HepG2 (cell line): ENCODE results near the gene PCDHGA5. TPM values are rescaled to one million over a fixed set of nuclear protein-coding genes. Genes with fewer than 3 reads are reported as not detected.

Source experiments
- FIP1L1 ChIP-seq: fragments of 200-400 bp; formaldehyde crosslinking; IDR thresholded peaks from 2 replicates; pipeline ENCODE4 v1.6.1; 2018; ENCODE audit warnings: low read depth, mild to moderate bottlenecking, low read length, moderate library complexity, borderline replicate concordance; ENCODE audit not compliant: insufficient read depth
- FOXO1 ChIP-seq: sonication (generic); formaldehyde crosslinking; IDR thresholded peaks from 2 replicates; pipeline ENCODE4 v1.4.0; 2020; ENCODE audit warnings: missing genetic modification reagents
- KDM4B ChIP-seq: sonication (generic); formaldehyde crosslinking; IDR thresholded peaks from 2 replicates; pipeline ENCODE4 v1.4.0; 2020; ENCODE audit warnings: missing genetic modification reagents
- MED13 ChIP-seq: sonication (generic); formaldehyde crosslinking; IDR thresholded peaks from 2 replicates; pipeline ENCODE4 v1.5.0; 2020; ENCODE audit warnings: missing genetic modification reagents
- REXO4 ChIP-seq: sonication (generic); formaldehyde crosslinking; IDR thresholded peaks from 2 replicates; pipeline ENCODE4 v1.8.0; 2022; ENCODE audit warnings: missing genetic modification reagents, mild to moderate bottlenecking, borderline replicate concordance
- RFXAP ChIP-seq: sonication (generic); formaldehyde crosslinking; IDR thresholded peaks from 2 replicates; pipeline ENCODE4 v1.4.0; 2020; ENCODE audit warnings: missing genetic modification reagents, borderline replicate concordance
- RNF2 ChIP-seq: fragments of 450-650 bp; conservative IDR thresholded peaks from 2 replicates; pipeline ENCODE4 v1.6.1; 2016; ENCODE audit warnings: low read depth
- SATB2 ChIP-seq: sonication (generic); formaldehyde crosslinking; IDR thresholded peaks from 2 replicates; pipeline ENCODE4 v1.5.0; 2020; ENCODE audit warnings: missing genetic modification reagents
- SOX6 ChIP-seq, 2 experiments: fragments of 450-650 bp in 1 of 2; sonication (generic) in 1 of 2; formaldehyde crosslinking in 1 of 2; IDR thresholded peaks; 2 replicates each; pipeline versions ENCODE4 v1.4.0 to v1.6.1; 2017 to 2020; ENCODE audit warnings: antibody characterized with exemption in 1 of 2, mild to moderate bottlenecking in 1 of 2, missing genetic modification reagents in 1 of 2
- SP2 ChIP-seq: sonication (generic); formaldehyde crosslinking; IDR thresholded peaks from 2 replicates; pipeline ENCODE4 v1.5.1; 2020; ENCODE audit warnings: mild to moderate bottlenecking, missing genetic modification reagents
- SUZ12 ChIP-seq: fragments of 150-350 bp; IDR thresholded peaks from 2 replicates; pipeline ENCODE4 v1.6.1; 2014; ENCODE audit warnings: low read depth, low read length
- TMF1 ChIP-seq: sonication (generic); formaldehyde crosslinking; IDR thresholded peaks from 2 replicates; pipeline ENCODE4 v1.8.1; 2022; ENCODE audit warnings: low read depth, missing genetic modification reagents
- ZBTB7B ChIP-seq: sonication (generic); formaldehyde crosslinking; IDR thresholded peaks from 2 replicates; pipeline ENCODE4 v1.4.0; 2020; ENCODE audit warnings: missing genetic modification reagents
- ZBTB8A ChIP-seq: sonication (generic); formaldehyde crosslinking; IDR thresholded peaks from 2 replicates; pipeline ENCODE4 v1.4.0; 2020; ENCODE audit warnings: mild to moderate bottlenecking, low read depth, missing genetic modification reagents, borderline replicate concordance
- ZC3H13 ChIP-seq: sonication (generic); formaldehyde crosslinking; IDR thresholded peaks from 2 replicates; pipeline ENCODE4 v1.8.1; 2023; ENCODE audit warnings: mild to moderate bottlenecking, missing genetic modification reagents, moderate library complexity
- ZFP36 ChIP-seq: fragments of 150-350 bp; IDR thresholded peaks from 2 replicates; pipeline ENCODE4 v1.6.1; 2018; ENCODE audit warnings: borderline replicate concordance, low read length, low read depth; ENCODE audit not compliant: partially characterized antibody
- ZFP62 ChIP-seq: sonication (generic); formaldehyde crosslinking; IDR thresholded peaks from 2 replicates; pipeline ENCODE4 v1.4.0; 2020; ENCODE audit warnings: missing genetic modification reagents
- ZNF30 ChIP-seq: sonication (generic); formaldehyde crosslinking; IDR thresholded peaks from 2 replicates; pipeline ENCODE4 v1.5.0; 2020; ENCODE audit warnings: mild to moderate bottlenecking, missing genetic modification reagents
- ZNF547 ChIP-seq: sonication (generic); formaldehyde crosslinking; IDR thresholded peaks from 2 replicates; pipeline ENCODE4 v1.5.1; 2020; ENCODE audit warnings: mild to moderate bottlenecking, missing genetic modification reagents
- ZNF570 ChIP-seq: sonication (generic); formaldehyde crosslinking; IDR thresholded peaks from 2 replicates; pipeline ENCODE4 v1.4.0; 2020; ENCODE audit warnings: mild to moderate bottlenecking, missing genetic modification reagents, borderline replicate concordance
- ZNF614 ChIP-seq: IDR thresholded peaks from 2 replicates; pipeline ENCODE4 v1.6.1; 2018; ENCODE audit warnings: missing biosample characterization, missing genetic modification reagents, inconsistent platforms, borderline replicate concordance
- ZNF839 ChIP-seq: sonication (generic); formaldehyde crosslinking; IDR thresholded peaks from 2 replicates; pipeline ENCODE4 v1.4.0; 2020; ENCODE audit warnings: missing genetic modification reagents, mild to moderate bottlenecking, borderline replicate concordance
- polyA plus RNA-seq, 8 experiments: library from polyadenylated mRNA; depleted of rRNA in 3 of 8; stranded (reverse) in 7 of 8; unstranded in 1 of 8; fragments of >200 nt; fragmentation: Illumina TruSeq in 4 of 8; extraction: Trizol in 4 of 8; gene quantifications; 2 replicates each; pipeline versions ENCODE4 v1.2.1 to v1.2.3, GENCODE V29; 2011 to 2016; ENCODE audit warnings: low read depth in 4 of 8, missing spikeins in 1 of 8, mixed read lengths in 1 of 8; ENCODE audit not compliant: insufficient read depth in 1 of 8
- total RNA-seq, 5 experiments: library from RNA; depleted of rRNA; stranded (reverse); fragments of >200 nt; fragmentation: Illumina TruSeq; extraction: Trizol; gene quantifications; 2 replicates each; pipeline ENCODE4 v1.2.3, GENCODE V29; 2016; ENCODE audit warnings: low read depth in 1 of 5
- TF ChIP-seq, protein P1 (sequence below): sonication (generic); formaldehyde crosslinking; IDR thresholded peaks from 2 replicates; pipeline ENCODE4 v1.5.0; 2020; ENCODE audit warnings: mild to moderate bottlenecking, missing genetic modification reagents
- TF ChIP-seq, protein P2 (sequence below): IDR thresholded peaks from 2 replicates; pipeline ENCODE4 v1.6.1; 2016; ENCODE audit warnings: missing compliant biosample characterization, missing genetic modification reagents, borderline replicate concordance
- TF ChIP-seq, protein P3 (sequence below): sonication (generic); formaldehyde crosslinking; IDR thresholded peaks from 2 replicates; pipeline ENCODE4 v1.8.0; 2022; ENCODE audit warnings: missing genetic modification reagents, mild to moderate bottlenecking, borderline replicate concordance

PCDHGA5 gene
- total and polyA plus RNA-seq, 2 of the 13 experiments (the other 11 are each of a cell fraction or from before 2014, with no cell fraction given), result 0.27 to 0.32 TPM

DNA sequence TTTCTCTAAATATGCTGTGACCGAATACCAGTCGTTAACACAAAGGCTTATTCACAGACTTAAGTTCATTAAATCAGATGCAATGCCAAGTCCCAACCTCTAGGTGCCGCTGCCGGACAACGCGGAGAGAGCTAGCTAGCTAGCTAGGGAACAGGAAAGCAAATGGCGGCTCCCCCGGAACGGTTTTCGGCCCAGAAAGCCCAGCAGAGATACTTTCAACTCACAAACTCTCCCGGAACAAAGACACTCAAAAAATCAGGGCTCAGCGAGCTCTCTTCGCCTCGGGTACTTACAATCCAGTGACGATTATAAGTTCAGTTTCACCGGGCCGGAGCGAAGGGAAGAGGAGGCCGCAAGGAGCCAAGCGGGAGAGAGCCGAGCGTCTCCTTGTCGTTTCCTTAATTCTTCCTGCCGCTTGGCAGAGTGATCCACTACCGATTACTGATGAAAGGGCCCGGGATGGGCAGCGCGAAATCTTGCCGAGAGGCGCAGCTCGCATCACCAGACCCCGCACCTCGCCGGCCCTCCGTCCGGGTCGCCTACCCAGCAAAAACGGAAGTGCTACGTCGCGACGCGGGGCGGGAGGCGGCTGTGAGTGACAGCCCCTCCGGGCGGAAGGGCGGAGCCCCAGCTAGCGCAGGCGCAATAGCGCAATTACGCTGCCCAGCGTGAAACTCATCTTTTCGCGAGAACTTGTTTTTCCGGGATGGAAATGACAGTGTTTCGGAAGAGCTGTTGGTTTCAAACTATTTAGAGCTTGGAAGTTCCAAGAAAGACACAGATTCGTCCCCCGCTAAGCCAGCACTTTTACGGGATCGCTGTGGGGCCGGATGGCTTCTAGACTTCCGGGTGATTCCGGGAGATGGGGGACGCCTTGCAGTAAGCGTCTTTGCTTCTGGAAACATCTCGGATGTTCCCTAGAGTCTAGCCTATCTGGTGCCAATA lies 43.5 kb upstream of the PCDHGA5 start, which contains the start of gene TAF7 (continued):
- TF ChIP-seq, protein P1, sequence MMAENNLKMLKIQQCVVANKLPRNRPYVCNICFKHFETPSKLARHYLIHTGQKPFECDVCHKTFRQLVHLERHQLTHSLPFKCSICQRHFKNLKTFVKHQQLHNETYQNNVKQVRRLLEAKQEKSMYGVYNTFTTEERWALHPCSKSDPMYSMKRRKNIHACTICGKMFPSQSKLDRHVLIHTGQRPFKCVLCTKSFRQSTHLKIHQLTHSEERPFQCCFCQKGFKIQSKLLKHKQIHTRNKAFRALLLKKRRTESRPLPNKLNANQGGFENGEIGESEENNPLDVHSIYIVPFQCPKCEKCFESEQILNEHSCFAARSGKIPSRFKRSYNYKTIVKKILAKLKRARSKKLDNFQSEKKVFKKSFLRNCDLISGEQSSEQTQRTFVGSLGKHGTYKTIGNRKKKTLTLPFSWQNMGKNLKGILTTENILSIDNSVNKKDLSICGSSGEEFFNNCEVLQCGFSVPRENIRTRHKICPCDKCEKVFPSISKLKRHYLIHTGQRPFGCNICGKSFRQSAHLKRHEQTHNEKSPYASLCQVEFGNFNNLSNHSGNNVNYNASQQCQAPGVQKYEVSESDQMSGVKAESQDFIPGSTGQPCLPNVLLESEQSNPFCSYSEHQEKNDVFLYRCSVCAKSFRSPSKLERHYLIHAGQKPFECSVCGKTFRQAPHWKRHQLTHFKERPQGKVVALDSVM, result 0 out of 2 replicates have a peak, but pooled peaks have one; percentile 40
- TF ChIP-seq, protein P2, sequence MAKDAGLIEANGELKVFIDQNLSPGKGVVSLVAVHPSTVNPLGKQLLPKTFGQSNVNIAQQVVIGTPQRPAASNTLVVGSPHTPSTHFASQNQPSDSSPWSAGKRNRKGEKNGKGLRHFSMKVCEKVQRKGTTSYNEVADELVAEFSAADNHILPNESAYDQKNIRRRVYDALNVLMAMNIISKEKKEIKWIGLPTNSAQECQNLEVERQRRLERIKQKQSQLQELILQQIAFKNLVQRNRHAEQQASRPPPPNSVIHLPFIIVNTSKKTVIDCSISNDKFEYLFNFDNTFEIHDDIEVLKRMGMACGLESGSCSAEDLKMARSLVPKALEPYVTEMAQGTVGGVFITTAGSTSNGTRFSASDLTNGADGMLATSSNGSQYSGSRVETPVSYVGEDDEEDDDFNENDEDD (CRISPR knock-in tag), result peak; percentile 67; the same call in 1 of the 2 replicates
- no peak for TF ChIP-seq MED13 (CRISPR knock-in tag)
- TF ChIP-seq ZNF614, result no peak
- no peak for TF ChIP-seq REXO4 (CRISPR knock-in tag)
- peak; percentile 77; the same call in 1 of the 2 replicates for TF ChIP-seq ZC3H13 (CRISPR knock-in tag)
- no peak for TF ChIP-seq SATB2 (CRISPR knock-in tag)
- peak; percentile 53; the same call in 1 of the 2 replicates for TF ChIP-seq ZBTB8A
- no peak for TF ChIP-seq ZFP62 (CRISPR knock-in tag)
- no peak for TF ChIP-seq RFXAP (CRISPR knock-in tag)
- TF ChIP-seq ZNF547 (CRISPR knock-in tag), result peak; percentile 94
- no peak for TF ChIP-seq ZFP36
- TF ChIP-seq ZNF30 (CRISPR knock-in tag), result peak; percentile 72; the same call in 1 of the 2 replicates
- no peak for TF ChIP-seq SUZ12
- TF ChIP-seq SOX6 (IDR thresholded peaks at IDR 0.05), result no peak
- peak; percentile 57 for TF ChIP-seq SOX6 (CRISPR knock-in tag; IDR thresholded peaks at IDR 0.05)
- TF ChIP-seq FOXO1, result peak; percentile 43; the same call in 1 of the 2 replicates
- TF ChIP-seq RNF2, result peak; percentile 61; the same call in 1 of the 2 replicates
- 0 out of 2 replicates have a peak, but pooled peaks have one; percentile 56 for TF ChIP-seq ZNF570 (CRISPR knock-in tag)
- peak; percentile 49; the same call in 1 of the 2 replicates for TF ChIP-seq ZBTB7B (CRISPR knock-in tag)
- TF ChIP-seq ZNF839 (CRISPR knock-in tag), result 0 out of 2 replicates have a peak, but pooled peaks have one; percentile 51
- TF ChIP-seq TMF1 (CRISPR knock-in tag), result no peak; the same call in 1 of the 2 replicates
- peak; percentile 18; the same call in 1 of the 2 replicates for TF ChIP-seq KDM4B
- TF ChIP-seq SP2, result peak; percentile 87
- TF ChIP-seq, protein P3, sequence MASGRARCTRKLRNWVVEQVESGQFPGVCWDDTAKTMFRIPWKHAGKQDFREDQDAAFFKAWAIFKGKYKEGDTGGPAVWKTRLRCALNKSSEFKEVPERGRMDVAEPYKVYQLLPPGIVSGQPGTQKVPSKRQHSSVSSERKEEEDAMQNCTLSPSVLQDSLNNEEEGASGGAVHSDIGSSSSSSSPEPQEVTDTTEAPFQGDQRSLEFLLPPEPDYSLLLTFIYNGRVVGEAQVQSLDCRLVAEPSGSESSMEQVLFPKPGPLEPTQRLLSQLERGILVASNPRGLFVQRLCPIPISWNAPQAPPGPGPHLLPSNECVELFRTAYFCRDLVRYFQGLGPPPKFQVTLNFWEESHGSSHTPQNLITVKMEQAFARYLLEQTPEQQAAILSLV (CRISPR knock-in tag), result peak; percentile 79; the same call in 1 of the 2 replicates
- no peak for TF ChIP-seq FIP1L1
